C4-2B (cell line): ENCODE results near the gene VAC14.

Experiments
- ZFX ChIP-seq: fragments of 450-650 bp; IDR thresholded peaks from 2 replicates; pipeline ENCODE4 v1.6.1; 2017
- TF ChIP-seq, protein P1 (sequence below): fragments of 450-650 bp; conservative IDR thresholded peaks from 2 replicates; pipeline ENCODE4 v1.5.1; 2017; ENCODE audit warnings: mild to moderate bottlenecking

GRCh38 chr16:70712359-70712758 is 88.6 kb downstream of the VAC14 start:
- TF ChIP-seq, protein P1, sequence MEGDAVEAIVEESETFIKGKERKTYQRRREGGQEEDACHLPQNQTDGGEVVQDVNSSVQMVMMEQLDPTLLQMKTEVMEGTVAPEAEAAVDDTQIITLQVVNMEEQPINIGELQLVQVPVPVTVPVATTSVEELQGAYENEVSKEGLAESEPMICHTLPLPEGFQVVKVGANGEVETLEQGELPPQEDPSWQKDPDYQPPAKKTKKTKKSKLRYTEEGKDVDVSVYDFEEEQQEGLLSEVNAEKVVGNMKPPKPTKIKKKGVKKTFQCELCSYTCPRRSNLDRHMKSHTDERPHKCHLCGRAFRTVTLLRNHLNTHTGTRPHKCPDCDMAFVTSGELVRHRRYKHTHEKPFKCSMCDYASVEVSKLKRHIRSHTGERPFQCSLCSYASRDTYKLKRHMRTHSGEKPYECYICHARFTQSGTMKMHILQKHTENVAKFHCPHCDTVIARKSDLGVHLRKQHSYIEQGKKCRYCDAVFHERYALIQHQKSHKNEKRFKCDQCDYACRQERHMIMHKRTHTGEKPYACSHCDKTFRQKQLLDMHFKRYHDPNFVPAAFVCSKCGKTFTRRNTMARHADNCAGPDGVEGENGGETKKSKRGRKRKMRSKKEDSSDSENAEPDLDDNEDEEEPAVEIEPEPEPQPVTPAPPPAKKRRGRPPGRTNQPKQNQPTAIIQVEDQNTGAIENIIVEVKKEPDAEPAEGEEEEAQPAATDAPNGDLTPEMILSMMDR = no peak
- no peak for TF ChIP-seq ZFX
